Fibroblast of mammary gland (primary cell): ENCODE results near the gene SLC15A3.

Source experiments
- DNase-seq: peaks from one replicate; pipeline ENCODE4 v3.0.0-alpha.2; 2010; ENCODE audit warnings: low read depth
- H3K4me3 ChIP-seq: 2 replicates; pipeline ENCODE4 v1.5.1; 2011; ENCODE audit warnings: low read depth, mild to moderate bottlenecking, low read length, moderate library complexity; ENCODE audit not compliant: control insufficient read depth
- TF ChIP-seq, protein P1 (sequence below): conservative IDR thresholded peaks from 2 replicates; pipeline ENCODE4 v1.5.1; 2011; ENCODE audit warnings: low read depth, low read length, inconsistent platforms; ENCODE audit not compliant: control insufficient read depth, insufficient read depth

SLC15A3 gene

DNA sequence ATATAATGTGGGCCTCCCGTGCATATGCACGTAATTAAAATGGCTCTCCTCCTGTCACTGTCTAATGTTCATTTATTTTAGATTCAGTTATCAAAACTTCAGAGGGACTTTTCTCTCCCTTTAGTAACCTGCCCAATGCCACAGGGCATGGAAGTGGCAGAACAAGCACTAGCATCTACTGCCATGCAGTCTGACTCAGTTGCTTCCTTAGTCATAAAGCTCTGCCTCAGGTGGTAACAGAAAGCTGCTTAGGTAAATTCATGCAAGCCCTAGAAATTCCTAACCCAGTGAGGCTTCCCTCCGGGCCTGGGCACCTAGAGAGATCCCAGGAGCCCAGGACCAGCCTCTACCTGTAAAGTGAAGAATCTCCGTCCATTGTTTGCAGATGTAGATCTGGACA is 54.5 kb downstream of the SLC15A3 start:
- no peak overlapping the region for H3K4me3 ChIP-seq
- TF ChIP-seq, protein P1, sequence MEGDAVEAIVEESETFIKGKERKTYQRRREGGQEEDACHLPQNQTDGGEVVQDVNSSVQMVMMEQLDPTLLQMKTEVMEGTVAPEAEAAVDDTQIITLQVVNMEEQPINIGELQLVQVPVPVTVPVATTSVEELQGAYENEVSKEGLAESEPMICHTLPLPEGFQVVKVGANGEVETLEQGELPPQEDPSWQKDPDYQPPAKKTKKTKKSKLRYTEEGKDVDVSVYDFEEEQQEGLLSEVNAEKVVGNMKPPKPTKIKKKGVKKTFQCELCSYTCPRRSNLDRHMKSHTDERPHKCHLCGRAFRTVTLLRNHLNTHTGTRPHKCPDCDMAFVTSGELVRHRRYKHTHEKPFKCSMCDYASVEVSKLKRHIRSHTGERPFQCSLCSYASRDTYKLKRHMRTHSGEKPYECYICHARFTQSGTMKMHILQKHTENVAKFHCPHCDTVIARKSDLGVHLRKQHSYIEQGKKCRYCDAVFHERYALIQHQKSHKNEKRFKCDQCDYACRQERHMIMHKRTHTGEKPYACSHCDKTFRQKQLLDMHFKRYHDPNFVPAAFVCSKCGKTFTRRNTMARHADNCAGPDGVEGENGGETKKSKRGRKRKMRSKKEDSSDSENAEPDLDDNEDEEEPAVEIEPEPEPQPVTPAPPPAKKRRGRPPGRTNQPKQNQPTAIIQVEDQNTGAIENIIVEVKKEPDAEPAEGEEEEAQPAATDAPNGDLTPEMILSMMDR = no peak
- no peak for DNase-seq

DNA sequence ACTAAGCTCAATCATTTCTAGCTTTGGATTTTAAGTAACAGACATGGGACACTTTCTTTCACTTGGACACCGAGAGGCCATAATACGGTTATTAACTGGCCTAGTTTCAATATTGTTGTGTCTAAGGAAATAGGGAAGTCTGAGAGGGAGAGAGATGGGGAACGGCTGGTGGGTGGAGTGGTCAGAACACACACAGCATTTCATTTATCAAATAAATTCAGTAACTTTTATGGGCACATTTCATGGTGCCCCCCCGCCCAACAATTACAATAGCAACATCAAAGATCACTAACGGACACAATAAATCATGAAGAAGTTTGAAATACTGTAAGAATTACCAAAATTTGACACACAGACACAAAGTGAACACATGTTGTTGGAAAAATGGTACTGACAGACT is 56.3 kb downstream of the SLC15A3 start:
- TF ChIP-seq, protein P1 = no peak
- DNase-seq = no peak
- H3K4me3 ChIP-seq = no peak overlapping the region

DNA sequence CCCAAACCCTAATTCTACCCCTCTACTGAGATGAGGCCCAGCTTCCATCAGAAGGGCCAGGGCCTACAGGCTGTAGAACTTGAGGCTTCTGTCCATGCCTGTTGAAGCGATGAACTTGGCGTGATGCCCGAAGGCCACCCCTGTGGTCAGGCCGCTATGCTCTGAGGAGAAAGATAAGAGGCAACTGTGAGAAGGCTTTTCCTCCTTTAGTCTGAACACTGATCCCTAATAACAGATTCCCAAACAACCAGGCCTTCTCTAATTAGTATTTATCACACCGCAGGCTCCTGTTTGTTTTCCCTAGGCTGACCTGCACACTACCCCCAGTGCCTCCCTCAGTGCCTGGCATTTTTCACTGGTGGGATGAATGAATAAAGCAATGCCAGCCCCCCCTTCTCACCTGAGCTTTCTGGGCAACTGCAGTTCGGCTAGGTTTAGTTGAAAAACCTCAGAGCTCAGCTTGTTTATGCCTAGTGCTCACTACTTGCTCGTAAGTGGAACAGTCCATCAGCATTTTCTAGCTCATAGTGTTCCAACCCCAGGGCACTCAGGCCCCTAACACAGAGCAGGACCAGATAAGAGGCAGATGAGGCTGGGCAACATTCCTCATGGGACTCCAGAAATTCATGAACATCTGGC is 60.8 kb downstream of the SLC15A3 start:
- TF ChIP-seq, protein P1 = no peak
- no peak for DNase-seq
- H3K4me3 ChIP-seq = no peak overlapping the region

DNA sequence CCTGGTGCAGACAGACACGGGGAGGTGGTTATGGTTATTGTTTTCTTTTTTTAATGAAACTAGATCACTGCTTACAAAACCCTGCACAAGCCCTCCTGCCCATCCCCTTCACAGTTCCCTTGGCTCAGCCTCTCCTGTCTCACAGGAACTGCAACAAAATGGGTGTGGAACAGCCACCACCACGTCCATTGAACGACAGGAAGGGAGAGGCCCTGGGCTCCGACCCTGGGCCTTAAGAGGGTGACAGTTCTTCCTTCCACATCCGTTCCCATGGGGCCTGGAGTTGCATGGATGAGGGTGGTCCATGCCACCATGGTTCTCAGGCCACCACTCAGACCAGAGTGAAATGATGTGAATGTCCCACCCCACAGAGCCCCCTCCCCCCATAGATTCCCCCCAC is 61.3 kb downstream of the SLC15A3 start:
- TF ChIP-seq, protein P1 = no peak
- no peak overlapping the region for H3K4me3 ChIP-seq

DNA sequence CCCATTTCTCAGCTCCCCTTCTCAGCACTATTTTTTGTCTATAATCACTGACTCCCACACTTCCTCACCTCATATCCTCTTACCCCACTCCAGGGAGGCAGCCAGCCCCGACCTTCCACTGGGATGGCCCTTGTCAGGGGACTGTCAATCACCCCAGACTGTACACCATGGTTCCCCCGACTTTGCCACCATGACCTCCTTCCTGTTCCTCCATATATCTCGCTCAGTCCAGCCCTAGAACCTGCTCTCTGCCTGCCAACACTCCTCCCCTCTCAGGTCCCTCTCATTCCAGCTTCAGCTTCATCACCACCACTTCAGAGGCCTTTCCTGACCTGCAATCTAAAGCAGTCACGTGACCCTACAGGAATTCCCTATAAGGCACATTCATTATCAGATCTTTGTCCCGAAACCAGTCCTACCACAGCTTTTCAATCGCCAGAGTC is 62.1 kb downstream of the SLC15A3 start:
- no peak for DNase-seq
- H3K4me3 ChIP-seq = no peak overlapping the region
- TF ChIP-seq, protein P1 = no peak

More for the DNA sequence above, 61.3 kb downstream of the SLC15A3 start:
- no peak for DNase-seq

DNA sequence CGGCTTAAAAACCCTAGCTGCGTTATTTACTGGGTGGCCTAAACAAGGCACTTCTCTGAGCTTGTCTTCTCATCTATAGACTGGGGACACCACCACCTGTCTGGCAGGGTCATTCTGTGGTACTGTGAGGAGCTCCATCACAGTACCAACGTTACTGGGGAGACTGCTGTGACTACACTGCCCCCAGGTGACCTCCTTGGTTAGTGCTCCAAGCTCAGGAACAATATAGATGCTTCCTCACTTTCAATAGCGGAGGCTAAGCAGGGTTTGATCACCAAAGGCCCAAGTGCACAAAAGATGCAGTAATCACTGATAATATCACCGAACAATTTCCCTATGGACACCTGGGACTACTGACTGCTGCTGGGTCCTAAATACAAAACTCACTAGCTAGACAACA is 64.4 kb downstream of the SLC15A3 start:
- TF ChIP-seq, protein P1 = peak; percentile 85
- H3K4me3 ChIP-seq = no peak overlapping the region
- DNase-seq = peak; percentile 69
